Endothelial cell (in vitro differentiated cells): ENCODE results near the gene IL1R2. TPM values are rescaled to one million over a fixed set of nuclear protein-coding genes. Genes with fewer than 3 reads are reported as not detected.

ENCODE experiments used
- DNase-seq: peaks from one replicate; pipeline ENCODE4 v3.0.0; 2021; ENCODE audit warnings: low spot score
- H3K27ac Mint-ChIP-seq: one replicate; pipeline ENCODE4 v1.8.0; 2021; ENCODE audit warnings: mixed read lengths, inconsistent platforms; ENCODE audit not compliant: unreplicated experiment
- H3K27me3 Mint-ChIP-seq: one replicate; pipeline ENCODE4 v1.8.0; 2021; ENCODE audit warnings: mild to moderate bottlenecking, moderate library complexity, mixed read lengths, inconsistent platforms; ENCODE audit not compliant: unreplicated experiment
- H3K36me3 Mint-ChIP-seq: one replicate; pipeline ENCODE4 v1.8.0; 2021; ENCODE audit warnings: mild to moderate bottlenecking, low read depth, mixed read lengths, inconsistent platforms; ENCODE audit not compliant: unreplicated experiment
- H3K4me1 Mint-ChIP-seq: one replicate; pipeline ENCODE4 v1.8.0; 2021; ENCODE audit warnings: mild to moderate bottlenecking, mixed read lengths, inconsistent platforms; ENCODE audit not compliant: unreplicated experiment
- H3K4me3 Mint-ChIP-seq: one replicate; pipeline ENCODE4 v1.8.0; 2021; ENCODE audit warnings: mild to moderate bottlenecking, mixed read lengths, inconsistent platforms; ENCODE audit not compliant: unreplicated experiment
- H3K9me3 Mint-ChIP-seq: one replicate; pipeline ENCODE4 v1.8.0; 2021; ENCODE audit warnings: mixed read lengths, inconsistent platforms; ENCODE audit not compliant: unreplicated experiment
- CTCF ChIP-seq: fragments of 200-600 bp; sonication (generic); IDR thresholded peaks from one replicate; pipeline ENCODE4 v1.5.0; 2021; ENCODE audit warnings: antibody characterized with exemption; ENCODE audit not compliant: unreplicated experiment
- total RNA-seq: library from RNA; stranded (reverse); fragmentation: NEBNext Ultra II Directional; extraction: Animal tissue kit (Norgen Biotek cat#: 25700); gene quantifications from one replicate; pipeline ENCODE4 v1.2.1, GENCODE V29; 2021; ENCODE audit not compliant: unreplicated experiment

IL1R2 gene
- total RNA-seq, 1 donor from 2014 or later = not detected

GRCh38 chr2:102025016-102025501 is 33.3 kb downstream of the IL1R2 start:
- no peak overlapping the region for H3K4me3 Mint-ChIP-seq

GRCh38 chr2:102025583-102026267 is 34.0 kb downstream of the IL1R2 start:
- no peak for TF ChIP-seq CTCF
- Mint-ChIP-seq H3K27ac (no peak overlapping the region), H3K27me3 (peaks cover 5% of the 10 kb centered on the region), H3K4me1 (peaks cover 9% of the 10 kb centered on the region), H3K4me3 (no peak overlapping the region), H3K9me3 (no peaks in the 10 kb centered on the region), H3K36me3 (no peaks in the 10 kb centered on the region)
- no peak for DNase-seq

More at GRCh38 chr2:102025016-102025501, 33.3 kb downstream of the IL1R2 start:
- no peak for DNase-seq
- no peaks in the 10 kb centered on the region for H3K9me3 Mint-ChIP-seq
- H3K4me1 Mint-ChIP-seq = peaks cover 9% of the 10 kb centered on the region
- peaks cover 5% of the 10 kb centered on the region for H3K27me3 Mint-ChIP-seq
- H3K36me3 Mint-ChIP-seq = no peaks in the 10 kb centered on the region
- H3K27ac Mint-ChIP-seq = no peak overlapping the region
- no peak for TF ChIP-seq CTCF

GRCh38 chr2:102027036-102027980 is 35.5 kb downstream of the IL1R2 start:
- no peak overlapping the region for H3K4me3 Mint-ChIP-seq
- H3K27me3 Mint-ChIP-seq = peaks cover 5% of the 10 kb centered on the region

GRCh38 chr2:102028470-102028869 is 36.7 kb downstream of the IL1R2 start:
- no peak for TF ChIP-seq CTCF
- H3K27me3 Mint-ChIP-seq = peaks cover 5% of the 10 kb centered on the region
- no peaks in the 10 kb centered on the region for H3K36me3 Mint-ChIP-seq
- no peaks in the 10 kb centered on the region for H3K9me3 Mint-ChIP-seq
- H3K4me1 Mint-ChIP-seq = peaks cover 2% of the 10 kb centered on the region
- DNase-seq = no peak
- H3K27ac Mint-ChIP-seq = no peak overlapping the region
- H3K4me3 Mint-ChIP-seq = no peak overlapping the region

More at GRCh38 chr2:102027036-102027980, 35.5 kb downstream of the IL1R2 start:
- no peak for DNase-seq
- Mint-ChIP-seq H3K36me3 (no peaks in the 10 kb centered on the region), H3K9me3 (no peaks in the 10 kb centered on the region), H3K27ac (no peak overlapping the region), H3K4me1 (no peaks in the 10 kb centered on the region)
- no peak for TF ChIP-seq CTCF
